H9 (cell line): ENCODE measurements around the gene TRPV6. TPM values are rescaled to one million over a fixed set of nuclear protein-coding genes. Genes with fewer than 3 reads are reported as not detected.
A peak's percentile ranks its signal among the peaks of the same experiment; 100 is the strongest.

Experiments used
- DNase-seq: peaks from one replicate; pipeline ENCODE4 v3.0.0-alpha.2; 2017
- H2AFZ ChIP-seq: one replicate; pipeline ENCODE4 v1.6.1; 2013; ENCODE audit warnings: mild to moderate bottlenecking, low read length, control low read depth, moderate library complexity
- H2AK5ac ChIP-seq: 2 replicates; pipeline ENCODE4 v1.6.1; 2013; ENCODE audit warnings: low read length, control low read depth, mixed read lengths; ENCODE audit not compliant: insufficient read length
- H2BK120ac ChIP-seq: one replicate; pipeline ENCODE4 v1.6.1; 2013; ENCODE audit warnings: low read depth, mild to moderate bottlenecking, low read length, control low read depth, inconsistent platforms; ENCODE audit not compliant: poor library complexity, severe bottlenecking
- H2BK12ac ChIP-seq: 2 replicates; pipeline ENCODE4 v1.6.1; 2013; ENCODE audit warnings: low read length, control low read depth, mixed read lengths, low read depth; ENCODE audit not compliant: insufficient read length
- H2BK15ac ChIP-seq: 2 replicates; pipeline ENCODE4 v1.6.1; 2013; ENCODE audit warnings: low read depth, low read length, control low read depth
- H2BK20ac ChIP-seq: one replicate; pipeline ENCODE4 v1.6.1; 2013; ENCODE audit warnings: low read depth, mild to moderate bottlenecking, low read length, control low read depth, inconsistent platforms; ENCODE audit not compliant: poor library complexity, severe bottlenecking
- H2BK5ac ChIP-seq: 2 replicates; pipeline ENCODE4 v1.6.1; 2013; ENCODE audit warnings: low read length, control low read depth, mixed read lengths; ENCODE audit not compliant: insufficient read length
- H3K14ac ChIP-seq: 2 replicates; pipeline ENCODE4 v1.6.1; 2013; ENCODE audit warnings: low read length, control low read depth; ENCODE audit not compliant: insufficient read depth
- H3K18ac ChIP-seq: 2 replicates; pipeline ENCODE4 v1.6.1; 2013; ENCODE audit warnings: low read depth, mild to moderate bottlenecking, mixed read lengths, low read length, control low read depth; ENCODE audit not compliant: insufficient read length
- H3K23ac ChIP-seq: 2 replicates; pipeline ENCODE4 v1.6.1; 2013; ENCODE audit warnings: low read length, control low read depth, mixed read lengths, low read depth; ENCODE audit not compliant: insufficient read length
- H3K23me2 ChIP-seq: 2 replicates; pipeline ENCODE4 v1.6.1; 2013; ENCODE audit warnings: low read depth, mild to moderate bottlenecking, mixed read lengths, low read length, control low read depth; ENCODE audit not compliant: insufficient read length, poor library complexity, severe bottlenecking
- H3K27ac ChIP-seq: 2 replicates; pipeline ENCODE4 v1.5.1; 2013; ENCODE audit warnings: low read length, control low read depth, mixed read lengths, low read depth; ENCODE audit not compliant: insufficient read length
- H3K27me3 ChIP-seq: 2 replicates; pipeline ENCODE4 v1.6.1; 2013; ENCODE audit warnings: low read length, control low read depth, inconsistent platforms; ENCODE audit not compliant: insufficient read depth
- H3K4ac ChIP-seq: 2 replicates; pipeline ENCODE4 v1.6.1; 2013; ENCODE audit warnings: low read depth, mild to moderate bottlenecking, control low read depth, inconsistent platforms, low read length, moderate library complexity
- H3K4me1 ChIP-seq: 2 replicates; pipeline ENCODE4 v1.6.1; 2013; ENCODE audit warnings: low read length, control low read depth, inconsistent platforms; ENCODE audit not compliant: insufficient read depth
- H3K4me2 ChIP-seq: 2 replicates; pipeline ENCODE4 v1.6.1; 2013; ENCODE audit warnings: low read length, control low read depth, mixed read lengths; ENCODE audit not compliant: insufficient read length, insufficient read depth
- H3K56ac ChIP-seq: 2 replicates; pipeline ENCODE4 v1.6.1; 2013; ENCODE audit warnings: low read depth, mild to moderate bottlenecking, mixed read lengths, low read length, control low read depth; ENCODE audit not compliant: insufficient read length
- H3K79me1 ChIP-seq: 2 replicates; pipeline ENCODE4 v1.6.1; 2013; ENCODE audit warnings: low read depth, mild to moderate bottlenecking, moderate library complexity, low read length, control low read depth, inconsistent platforms; ENCODE audit not compliant: insufficient read depth, poor library complexity, severe bottlenecking
- H3K79me2 ChIP-seq: 2 replicates; pipeline ENCODE4 v1.6.1; 2013; ENCODE audit warnings: low read length, control low read depth, inconsistent platforms; ENCODE audit not compliant: insufficient read depth
- H3K9ac ChIP-seq: 2 replicates; pipeline ENCODE4 v1.6.1; 2013; ENCODE audit warnings: low read length, control low read depth, mixed read lengths; ENCODE audit not compliant: insufficient read length; ENCODE audit errors: extremely low read depth
- H3K9me3 ChIP-seq: one replicate; pipeline ENCODE4 v1.6.1; 2013; ENCODE audit warnings: low read depth, low read length, inconsistent platforms; ENCODE audit not compliant: control insufficient read depth
- H3T11ph ChIP-seq: one replicate; pipeline ENCODE4 v1.6.1; 2013; ENCODE audit warnings: mild to moderate bottlenecking, low read length, control low read depth, inconsistent platforms
- H4K20me1 ChIP-seq: one replicate; pipeline ENCODE4 v1.6.1; 2013; ENCODE audit not compliant: control insufficient read depth, insufficient read length, insufficient read depth
- H4K5ac ChIP-seq: 2 replicates; pipeline ENCODE4 v1.6.1; 2013; ENCODE audit warnings: low read depth, mild to moderate bottlenecking, mixed read lengths, low read length, control low read depth; ENCODE audit not compliant: insufficient read length
- H4K8ac ChIP-seq: replicated peaks from 2 replicates; pipeline ENCODE4 v1.6.1; 2013; ENCODE audit warnings: low read length, control low read depth, mixed read lengths, low read depth; ENCODE audit not compliant: insufficient read length
- H4K91ac ChIP-seq: 2 replicates; pipeline ENCODE4 v1.6.1; 2013; ENCODE audit warnings: low read depth, mild to moderate bottlenecking, moderate library complexity, mixed read lengths, low read length, control low read depth; ENCODE audit not compliant: insufficient read length
- H3K27ac Mint-ChIP-seq, 3 experiments: 2 replicates in 2 of 3; 3 replicates in 1 of 3; pipeline ENCODE4 v1.8.0; 2020 to 2021; ENCODE audit warnings: mixed read lengths in 3 of 3, mild to moderate bottlenecking in 1 of 3, moderate library complexity in 1 of 3
- H3K27me3 Mint-ChIP-seq: 2 replicates; pipeline ENCODE4 v1.8.0; 2021; ENCODE audit warnings: low read depth, mild to moderate bottlenecking, moderate library complexity, mixed read lengths
- H3K36me3 Mint-ChIP-seq, 3 experiments: 2 replicates in 2 of 3; 3 replicates in 1 of 3; pipeline ENCODE4 v1.8.0; 2020 to 2021; ENCODE audit warnings: low read depth in 3 of 3, mixed read lengths in 3 of 3; ENCODE audit not compliant: insufficient read depth in 1 of 3
- H3K4me1 Mint-ChIP-seq, 2 experiments: 2 replicates each; pipeline ENCODE4 v1.8.0; 2020; ENCODE audit warnings: mixed read lengths in 2 of 2
- H3K4me3 Mint-ChIP-seq, 2 experiments: 2 replicates in 1 of 2; 3 replicates in 1 of 2; pipeline ENCODE4 v1.8.0; 2020 to 2021; ENCODE audit warnings: mild to moderate bottlenecking in 2 of 2, mixed read lengths in 2 of 2, moderate library complexity in 1 of 2
- H3K9me3 Mint-ChIP-seq, 2 experiments: 2 replicates in 1 of 2; 3 replicates in 1 of 2; pipeline ENCODE4 v1.8.0; 2020; ENCODE audit warnings: mild to moderate bottlenecking in 2 of 2, mixed read lengths in 2 of 2, moderate library complexity in 1 of 2
- WGBS: extraction: QIAGEN DNeasy Blood & Tissue Kit; methylation state at CpG from one replicate; pipeline ENCODE4 v1.1.7; 2013; ENCODE audit warnings: missing lambda C conversion rate, low lambda C conversion rate, mixed read lengths; ENCODE audit not compliant: insufficient read length; ENCODE audit errors: extremely low coverage; 5-methylcytosine and 5-hydroxymethylcytosine counted together
- total RNA-seq: library from RNA; stranded (reverse); gene quantifications from 2 replicates; pipeline ENCODE4 v1.2.1, GENCODE V29; 2021
- TF ChIP-seq, protein P1 (sequence below): fragments of 200-600 bp; sonication (generic); conservative IDR thresholded peaks from 3 replicates; pipeline ENCODE4 v1.8.0; 2021; ENCODE audit warnings: antibody characterized with exemption, mild to moderate bottlenecking

TRPV6 gene
- total RNA-seq, 1 experiment from 2014 or later, result 0.61 TPM

DNA sequence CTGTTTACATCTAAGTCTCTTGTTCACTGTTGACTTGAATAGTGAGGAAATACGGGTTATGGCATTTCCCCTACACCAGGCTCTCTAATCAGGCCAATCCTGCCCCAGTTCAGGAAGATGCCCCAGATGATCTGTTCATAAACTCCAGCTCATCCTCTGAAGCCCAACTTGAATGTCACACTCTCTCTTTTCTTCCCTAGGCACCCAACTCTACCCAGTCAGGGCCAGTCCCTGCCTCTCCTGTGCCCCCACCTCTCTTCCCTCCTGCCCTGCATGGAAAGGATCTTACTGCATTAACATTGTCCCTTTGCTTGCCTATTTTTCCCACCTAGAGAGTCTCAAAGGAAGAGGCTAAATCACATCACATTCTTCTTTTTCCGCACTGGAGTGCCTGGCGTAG lies 10.6 kb upstream of the TRPV6 start:
- peaks cover 11% of the 10 kb centered on the region for H3K27me3 Mint-ChIP-seq
- DNase-seq, result peak; percentile 4
- H3T11ph ChIP-seq, result no peak overlapping the region
- no peak overlapping the region; a peak in 1 of 7 replicates for H3K27ac Mint-ChIP-seq
- H3K23me2 ChIP-seq, result no peaks in the 10 kb centered on the region
- no peak overlapping the region for H2AK5ac ChIP-seq
- H3K4me2 ChIP-seq, result no peak overlapping the region
- no peak overlapping the region for H3K4ac ChIP-seq
- no peak overlapping the region for H4K5ac ChIP-seq
- no peak overlapping the region for H2BK5ac ChIP-seq
- no peaks in the 10 kb centered on the region; the same call in 1 of the 2 replicates for H3K4me1 ChIP-seq
- no peak overlapping the region for H4K91ac ChIP-seq
- H3K4me1 Mint-ChIP-seq, result peaks cover 9 to 14% of the 10 kb centered on the region in 2 experiments
- H3K4me3 Mint-ChIP-seq, result no peak overlapping the region
- H4K8ac ChIP-seq, result no peak overlapping the region
- TF ChIP-seq, protein P1, sequence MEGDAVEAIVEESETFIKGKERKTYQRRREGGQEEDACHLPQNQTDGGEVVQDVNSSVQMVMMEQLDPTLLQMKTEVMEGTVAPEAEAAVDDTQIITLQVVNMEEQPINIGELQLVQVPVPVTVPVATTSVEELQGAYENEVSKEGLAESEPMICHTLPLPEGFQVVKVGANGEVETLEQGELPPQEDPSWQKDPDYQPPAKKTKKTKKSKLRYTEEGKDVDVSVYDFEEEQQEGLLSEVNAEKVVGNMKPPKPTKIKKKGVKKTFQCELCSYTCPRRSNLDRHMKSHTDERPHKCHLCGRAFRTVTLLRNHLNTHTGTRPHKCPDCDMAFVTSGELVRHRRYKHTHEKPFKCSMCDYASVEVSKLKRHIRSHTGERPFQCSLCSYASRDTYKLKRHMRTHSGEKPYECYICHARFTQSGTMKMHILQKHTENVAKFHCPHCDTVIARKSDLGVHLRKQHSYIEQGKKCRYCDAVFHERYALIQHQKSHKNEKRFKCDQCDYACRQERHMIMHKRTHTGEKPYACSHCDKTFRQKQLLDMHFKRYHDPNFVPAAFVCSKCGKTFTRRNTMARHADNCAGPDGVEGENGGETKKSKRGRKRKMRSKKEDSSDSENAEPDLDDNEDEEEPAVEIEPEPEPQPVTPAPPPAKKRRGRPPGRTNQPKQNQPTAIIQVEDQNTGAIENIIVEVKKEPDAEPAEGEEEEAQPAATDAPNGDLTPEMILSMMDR, result no peak
- H2BK20ac ChIP-seq, result no peak overlapping the region
- no peaks in the 10 kb centered on the region for H3K9me3 ChIP-seq
- no CpG with 5 or more reads among the region's 3 CpGs for WGBS
- no peak overlapping the region for H2AFZ ChIP-seq
- no peak overlapping the region for H3K56ac ChIP-seq
- no peaks in the 10 kb centered on the region for H4K20me1 ChIP-seq
- no peaks in the 10 kb centered on the region for H3K79me1 ChIP-seq
- no peaks in the 10 kb centered on the region for H3K27me3 ChIP-seq
- no peak overlapping the region for H3K23ac ChIP-seq
- no peak overlapping the region for H2BK15ac ChIP-seq
- no peak overlapping the region for H3K18ac ChIP-seq
- H2BK12ac ChIP-seq, result no peak overlapping the region
- H2BK120ac ChIP-seq, result no peak overlapping the region
- no peak overlapping the region for H3K27ac ChIP-seq
- H3K9me3 Mint-ChIP-seq, result no peaks in the 10 kb centered on the region; a peak in 1 of 5 replicates
- H3K14ac ChIP-seq, result no peak overlapping the region
- no peak overlapping the region for H3K9ac ChIP-seq
- H3K36me3 Mint-ChIP-seq, result no peaks in the 10 kb centered on the region
- no peaks in the 10 kb centered on the region for H3K79me2 ChIP-seq
